Neural cell (in vitro differentiated cells): ENCODE measurements around the gene SPON1. TPM values are rescaled to one million over a fixed set of nuclear protein-coding genes. Genes with fewer than 3 reads are reported as not detected.

Experiments
- H2AFZ ChIP-seq: fragments of 200-600, 300-800 bp; sonication (generic), shearing (Covaris generic); 2 replicates; pipeline ENCODE4 v1.6.0; 2014; ENCODE audit warnings: low read depth, mild to moderate bottlenecking, antibody characterized with exemption, low read length, moderate library complexity
- H3F3A ChIP-seq: fragments of 200-600 bp; shearing (Covaris generic); 2 replicates; pipeline ENCODE4 v1.6.1; 2016; ENCODE audit warnings: mild to moderate bottlenecking, moderate library complexity, mixed read lengths, antibody characterized with exemption, low read length; ENCODE audit not compliant: insufficient read depth, poor library complexity, severe bottlenecking
- H3K27ac ChIP-seq: fragments of 200-600, 300-800 bp; sonication (generic), shearing (Covaris generic); 2 replicates; pipeline ENCODE4 v1.5.1; 2014; ENCODE audit warnings: mild to moderate bottlenecking, low read length, moderate library complexity
- H3K27me3 ChIP-seq: fragments of 300-800, 200-600 bp; sonication (generic), shearing (Covaris generic); 2 replicates; pipeline ENCODE4 v1.6.0; 2014; ENCODE audit warnings: mild to moderate bottlenecking, low read depth, low read length, moderate library complexity; ENCODE audit not compliant: insufficient read depth
- H3K36me3 ChIP-seq: fragments of 300-800, 200-600 bp; sonication (generic), shearing (Covaris generic); 2 replicates; pipeline ENCODE4 v1.5.1; 2014; ENCODE audit warnings: mild to moderate bottlenecking, antibody characterized with exemption, low read length, moderate library complexity; ENCODE audit not compliant: insufficient read depth
- H3K4me2 ChIP-seq: fragments of 300-800, 200-600 bp; sonication (generic), shearing (Covaris generic); 2 replicates; pipeline ENCODE4 v1.6.0; 2014; ENCODE audit warnings: mild to moderate bottlenecking, low read length
- H3K4me3 ChIP-seq: fragments of 300-800, 200-600 bp; sonication (generic), shearing (Covaris generic); 2 replicates; pipeline ENCODE4 v1.5.1; 2014; ENCODE audit warnings: mild to moderate bottlenecking, low read length, moderate library complexity
- H3K79me2 ChIP-seq: fragments of 200-600 bp; shearing (Covaris generic); replicated peaks from 2 replicates; pipeline ENCODE4 v1.6.0; 2014; ENCODE audit warnings: mild to moderate bottlenecking, low read length, moderate library complexity; ENCODE audit not compliant: insufficient read depth
- H3K9ac ChIP-seq: fragments of 300-800, 200-600 bp; sonication (generic), shearing (Covaris generic); 2 replicates; pipeline ENCODE4 v1.6.1; 2016; ENCODE audit warnings: mild to moderate bottlenecking, low read length, mixed read lengths
- H3K9me2 ChIP-seq: fragments of 200-600 bp; shearing (Covaris generic); 2 replicates; pipeline ENCODE4 v1.6.1; 2016; ENCODE audit warnings: mild to moderate bottlenecking, low read length, mixed read lengths; ENCODE audit not compliant: insufficient read depth
- H3K9me3 ChIP-seq: fragments of 200-600, 300-800 bp; sonication (generic), shearing (Covaris generic); 2 replicates; pipeline ENCODE4 v1.6.1; 2016; ENCODE audit warnings: mild to moderate bottlenecking, mixed run types, low read length, moderate library complexity, mixed read lengths
- H4K20me1 ChIP-seq: fragments of 200-600 bp; shearing (Covaris generic); 2 replicates; pipeline ENCODE4 v1.6.1; 2016; ENCODE audit warnings: mild to moderate bottlenecking, mixed run types; ENCODE audit not compliant: insufficient read depth
- CTCF ChIP-seq: fragments of 450-650 bp; IDR thresholded peaks from 2 replicates; pipeline ENCODE4 v1.5.1; 2014; ENCODE audit warnings: antibody characterized with exemption, mild to moderate bottlenecking, moderate library complexity; ENCODE audit not compliant: poor library complexity, severe bottlenecking
- EP300 ChIP-seq: fragments of 450-650 bp; conservative IDR thresholded peaks from 2 replicates; pipeline ENCODE4 v1.6.1; 2014; ENCODE audit warnings: antibody characterized with exemption, mild to moderate bottlenecking, moderate library complexity; ENCODE audit not compliant: poor library complexity, severe bottlenecking
- EZH2 ChIP-seq: fragments of 200-600, 300-800 bp; shearing (Covaris generic), sonication (generic); IDR thresholded peaks from 2 replicates; pipeline ENCODE4 v1.6.1; 2014; ENCODE audit warnings: antibody characterized with exemption, low read length, borderline replicate concordance, mild to moderate bottlenecking; ENCODE audit not compliant: insufficient read depth, poor library complexity, severe bottlenecking
- MXI1 ChIP-seq: fragments of 450-650 bp; conservative IDR thresholded peaks from 2 replicates; pipeline ENCODE4 v1.6.1; 2014; ENCODE audit warnings: antibody characterized with exemption, mild to moderate bottlenecking; ENCODE audit not compliant: poor library complexity, severe bottlenecking
- POLR2AphosphoS5 ChIP-seq: IDR thresholded peaks from 2 replicates; pipeline ENCODE4 v1.6.1; 2012
- RAD21 ChIP-seq: fragments of 450-650 bp; conservative IDR thresholded peaks from 2 replicates; pipeline ENCODE4 v1.6.1; 2014; ENCODE audit warnings: antibody characterized with exemption, mild to moderate bottlenecking, moderate library complexity
- REST ChIP-seq: IDR thresholded peaks from 2 replicates; pipeline ENCODE4 v1.6.1; 2012; ENCODE audit warnings: borderline replicate concordance
- SMC3 ChIP-seq: fragments of 450-650 bp; conservative IDR thresholded peaks from 2 replicates; pipeline ENCODE4 v1.6.1; 2014; ENCODE audit warnings: antibody characterized with exemption, mild to moderate bottlenecking, moderate library complexity; ENCODE audit not compliant: poor library complexity
- TAF1 ChIP-seq: IDR thresholded peaks from 2 replicates; pipeline ENCODE4 v1.6.1; 2012; ENCODE audit warnings: low read depth
- polyA plus RNA-seq: library from polyadenylated mRNA; depleted of rRNA; stranded (reverse); fragments of >200 nt; gene quantifications from 2 replicates; pipeline ENCODE4 v1.2.3, GENCODE V29; 2014

Gene SPON1
- polyA plus RNA-seq, 1 donor from 2014 or later, result 0.66 TPM

- H3K9ac ChIP-seq, result no peak overlapping the region
- no peaks in the 10 kb centered on the region for H4K20me1 ChIP-seq
- H3K36me3 ChIP-seq, result no peaks in the 10 kb centered on the region
- no peaks in the 10 kb centered on the region for H3K9me2 ChIP-seq
- H3K79me2 ChIP-seq, result no peaks in the 10 kb centered on the region
- H3K27me3 ChIP-seq, result no peaks in the 10 kb centered on the region
- H3K27ac ChIP-seq, result no peak overlapping the region
- H3K4me3 ChIP-seq, result no peak overlapping the region
- TF ChIP-seq SMC3, result no peak
- no peak for TF ChIP-seq MXI1
- TF ChIP-seq CTCF, result no peak
- TF ChIP-seq POLR2AphosphoS5, result no peak
- TF ChIP-seq RAD21, result no peak
- TF ChIP-seq TAF1, result no peak
- no peak for TF ChIP-seq EP300
- no peak for TF ChIP-seq REST
- no peak for TF ChIP-seq EZH2
- H3F3A ChIP-seq, result no peaks in the 10 kb centered on the region
- no peak overlapping the region for H2AFZ ChIP-seq
- no peaks in the 10 kb centered on the region for H3K9me3 ChIP-seq
- H3K4me2 ChIP-seq, result no peak overlapping the region
Observed at GRCh38 chr11:14254533-14255237, 292.2 kb downstream of the SPON1 start.

GRCh38 chr11:14255238-14255534 lies 292.7 kb downstream of the SPON1 start:
- TF ChIP-seq CTCF (no peak), REST (no peak), POLR2AphosphoS5 (no peak), SMC3 (no peak), TAF1 (no peak), RAD21 (no peak), MXI1 (no peak), EP300 (no peak), EZH2 (no peak)
- H3K9ac ChIP-seq, result no peak overlapping the region
- H3K9me2 ChIP-seq, result no peaks in the 10 kb centered on the region
- H3K27ac ChIP-seq, result no peak overlapping the region
- no peaks in the 10 kb centered on the region for H3K36me3 ChIP-seq
- no peak overlapping the region for H3K4me3 ChIP-seq
- H3K4me2 ChIP-seq, result no peak overlapping the region
- no peaks in the 10 kb centered on the region for H3F3A ChIP-seq
- H2AFZ ChIP-seq, result no peak overlapping the region
- no peaks in the 10 kb centered on the region for H3K9me3 ChIP-seq
- no peaks in the 10 kb centered on the region for H3K27me3 ChIP-seq
- no peaks in the 10 kb centered on the region for H4K20me1 ChIP-seq
- no peaks in the 10 kb centered on the region for H3K79me2 ChIP-seq
